SK-N-SH (cell line): ENCODE measurements around the gene PARP9. TPM values are rescaled to one million over a fixed set of nuclear protein-coding genes. Genes with fewer than 3 reads are reported as not detected.

Experiments
- CTCF ChIA-PET: fragments of 300-600, 350-600 bp; formaldehyde crosslinking; extraction: SDS; loops from one replicate; lab custom pipeline; 2021; lab: Yijun Ruan, JAX
- POLR2A ChIA-PET: fragments of 350-600 bp; sonication (Branson Sonifier 250); formaldehyde crosslinking; extraction: SDS; loops from one replicate; lab custom pipeline; 2020; ENCODE audit warnings: antibody characterized with exemption, inconsistent platforms; lab: Yijun Ruan, JAX
- DNase-seq: peaks from one replicate; pipeline ENCODE4 v3.0.0; 2012
- H2AFZ ChIP-seq: fragments of 200-600 bp; sonication (generic); 2 replicates; pipeline ENCODE4 v1.8.1; 2016; ENCODE audit warnings: antibody characterized with exemption, mild to moderate bottlenecking, low read depth
- H3F3A ChIP-seq: fragments of 200-600 bp; sonication (generic); replicated peaks from 2 replicates; pipeline ENCODE3; 2016; ENCODE audit warnings: antibody characterized with exemption, mild to moderate bottlenecking; ENCODE audit not compliant: insufficient read depth
- H3K27ac ChIP-seq, 2 experiments: fragments of 200-500 bp in 1 of 2; fragments of 200-600 bp in 1 of 2; sonication (Bioruptor generic) in 1 of 2; sonication (generic), shearing (Covaris generic) in 1 of 2; 2 replicates each; pipeline versions ENCODE4 v1.5.1 to v1.6.1; 2014 to 2016; ENCODE audit warnings: low read depth in 2 of 2, inconsistent platforms in 1 of 2, low read length in 1 of 2, mild to moderate bottlenecking in 1 of 2, mixed read lengths in 1 of 2
- H3K27me3 ChIP-seq: fragments of 200-600 bp; sonication (generic), shearing (Covaris generic); 2 replicates; pipeline ENCODE4 v1.6.1; 2016; ENCODE audit warnings: mixed run types; ENCODE audit not compliant: insufficient read depth
- H3K36me3 ChIP-seq, 2 experiments: fragments of 200-500 bp in 1 of 2; fragments of 200-600 bp in 1 of 2; sonication (Bioruptor generic) in 1 of 2; sonication (generic) in 1 of 2; replicated peaks in 1 of 2; 2 replicates each; pipeline versions ENCODE3 to v1.5.1; 2014 to 2016; ENCODE audit warnings: low read length in 1 of 2, mild to moderate bottlenecking in 1 of 2; ENCODE audit not compliant: insufficient read depth in 2 of 2, control insufficient read depth in 1 of 2
- H3K4me1 ChIP-seq, 2 experiments: fragments of 200-500 bp in 1 of 2; fragments of 200-600 bp in 1 of 2; sonication (Bioruptor generic) in 1 of 2; sonication (generic), shearing (Covaris generic) in 1 of 2; 2 replicates each; pipeline versions ENCODE4 v1.5.1 to v1.6.1; 2014 to 2016; ENCODE audit warnings: low read depth in 1 of 2, low read length in 1 of 2, mixed run types in 1 of 2; ENCODE audit not compliant: insufficient read depth in 2 of 2, control insufficient read depth in 1 of 2
- H3K4me2 ChIP-seq: fragments of 200-600 bp; sonication (generic), shearing (Covaris generic); 2 replicates; pipeline ENCODE4 v1.6.1; 2017; ENCODE audit warnings: mixed run types
- H3K4me3 ChIP-seq, 2 experiments: fragments of 200-500 bp in 1 of 2; fragments of 200-600 bp in 1 of 2; sonication (Bioruptor generic) in 1 of 2; sonication (generic), shearing (Covaris generic) in 1 of 2; 2 replicates each; pipeline versions ENCODE4 v1.5.1 to v1.8.1; 2014 to 2016; ENCODE audit warnings: low read depth in 2 of 2, inconsistent platforms in 1 of 2, low read length in 1 of 2, mild to moderate bottlenecking in 1 of 2, mixed read lengths in 1 of 2, moderate library complexity in 1 of 2
- H3K79me2 ChIP-seq: fragments of 200-600 bp; sonication (generic); 2 replicates; pipeline ENCODE4 v1.8.1; 2017; ENCODE audit warnings: mild to moderate bottlenecking; ENCODE audit not compliant: insufficient read depth
- H3K9ac ChIP-seq: fragments of 200-600 bp; sonication (generic); 2 replicates; pipeline ENCODE4 v1.6.1; 2017; ENCODE audit warnings: mixed run types
- H3K9me2 ChIP-seq: fragments of 200-600 bp; sonication (generic); 2 replicates; pipeline ENCODE4 v1.6.1; 2017; ENCODE audit warnings: mixed run types
- H3K9me3 ChIP-seq: fragments of 200-600 bp; sonication (generic); 2 replicates; pipeline ENCODE4 v1.6.1; 2017; ENCODE audit warnings: mixed run types, mild to moderate bottlenecking, moderate library complexity
- H4K20me1 ChIP-seq: fragments of 200-600 bp; sonication (generic); 2 replicates; pipeline ENCODE4 v1.6.1; 2017; ENCODE audit warnings: mild to moderate bottlenecking, mixed run types; ENCODE audit not compliant: insufficient read depth
- ELF1 ChIP-seq: IDR thresholded peaks from 2 replicates; pipeline ENCODE4 v1.4.0; 2012
- FOXJ3 ChIP-seq: sonication (generic); formaldehyde crosslinking; IDR thresholded peaks from 2 replicates; pipeline ENCODE4 v1.5.1; 2020; ENCODE audit warnings: mild to moderate bottlenecking, missing genetic modification reagents
- NFIC ChIP-seq: IDR thresholded peaks from 2 replicates; pipeline ENCODE4 v1.4.0; 2012; ENCODE audit warnings: borderline replicate concordance
- PBX3 ChIP-seq: IDR thresholded peaks from 2 replicates; pipeline ENCODE4; 2012
- POLR2AphosphoS5 ChIP-seq: IDR thresholded peaks from 2 replicates; pipeline ENCODE4 v1.6.1; 2012; ENCODE audit warnings: low read depth, low read length
- RAD21 ChIP-seq: IDR thresholded peaks from 2 replicates; pipeline ENCODE4 v1.6.1; 2012; ENCODE audit warnings: mild to moderate bottlenecking, low read length
- RCOR1 ChIP-seq: fragments of 150-350 bp; IDR thresholded peaks from 2 replicates; pipeline ENCODE4 v1.6.1; 2017; ENCODE audit warnings: antibody characterized with exemption, low read length
- REST ChIP-seq: IDR thresholded peaks from 2 replicates; pipeline ENCODE4 v1.6.1; 2012; ENCODE audit warnings: mild to moderate bottlenecking, low read depth, low read length, moderate library complexity
- RXRA ChIP-seq: IDR thresholded peaks from 2 replicates; pipeline ENCODE4 v1.4.0; 2012; ENCODE audit warnings: low read depth, mild to moderate bottlenecking, borderline replicate concordance
- SMC3 ChIP-seq: IDR thresholded peaks from 2 replicates; pipeline ENCODE4 v1.6.1; 2012; ENCODE audit warnings: low read depth, low read length, improper control_type of control experiment
- TAF1 ChIP-seq: IDR thresholded peaks from 2 replicates; pipeline ENCODE4 v1.6.1; 2012; ENCODE audit warnings: low read depth, mild to moderate bottlenecking, low read length, moderate library complexity, borderline replicate concordance
- TEAD4 ChIP-seq: IDR thresholded peaks from 2 replicates; pipeline ENCODE4 v1.4.0; 2012; ENCODE audit warnings: mild to moderate bottlenecking, borderline replicate concordance; ENCODE audit not compliant: insufficient read depth
- USF2 ChIP-seq: fragments of 150-350 bp; IDR thresholded peaks from 2 replicates; pipeline ENCODE4 v1.6.1; 2017; ENCODE audit warnings: antibody characterized with exemption, low read length, low read depth, borderline replicate concordance
- ZBTB33 ChIP-seq: IDR thresholded peaks from 2 replicates; pipeline ENCODE4 v1.4.0; 2012; ENCODE audit warnings: low read depth, borderline replicate concordance
- WGBS: methylation state at CpG from one replicate; pipeline ENCODE4 v1.1.6; 2017; ENCODE audit warnings: low lambda C conversion rate; 5-methylcytosine and 5-hydroxymethylcytosine counted together
- polyA plus RNA-seq, 3 experiments: library from polyadenylated mRNA; depleted of rRNA; stranded (reverse); fragments of >200 nt; gene quantifications; 2 replicates each; pipeline ENCODE4 v1.2.3, GENCODE V29; 2012

The PARP9 gene
- polyA plus RNA-seq, 1 of the 3 experiments (the other 2 are of a cell fraction) = 13.5 TPM

- TF ChIP-seq USF2 = no peak
- TF ChIP-seq TAF1 = no peak
- TF ChIP-seq, all 33 proteins: peak for 5
These were observed 45.9 kb upstream of the PARP9 start (continued) for GRCh38 chr3:122609798-122610559.

GRCh38 chr3:122608916-122609315 is 44.8 kb upstream of the PARP9 start:
- H3K79me2 ChIP-seq = no peaks in the 10 kb centered on the region
- no peak overlapping the region for H3K4me2 ChIP-seq
- WGBS = 89% methylated on average over 1 of the region's 1 CpG
- H3K9me3 ChIP-seq = no peaks in the 10 kb centered on the region
- no peaks in the 10 kb centered on the region for H3K27me3 ChIP-seq
- no peaks in the 10 kb centered on the region for H4K20me1 ChIP-seq
- ChIA-PET CTCF (no interaction called here), POLR2A (no interaction called here)
- H3K36me3 ChIP-seq = no peaks in the 10 kb centered on the region
- H3F3A ChIP-seq = no peaks in the 10 kb centered on the region
- no peaks in the 10 kb centered on the region for H3K4me1 ChIP-seq
- no peak for TF ChIP-seq RXRA
- TF ChIP-seq TAF1 = no peak
- no peak for TF ChIP-seq ZBTB33
- TF ChIP-seq POLR2AphosphoS5 = no peak
- no peak for TF ChIP-seq RCOR1
- TF ChIP-seq NFIC = no peak
- no peak for TF ChIP-seq ELF1
- no peak for TF ChIP-seq TEAD4
- no peak for TF ChIP-seq USF2
- H3K4me3 ChIP-seq = no peak overlapping the region
- DNase-seq = no peak
- H3K9me2 ChIP-seq = no peaks in the 10 kb centered on the region
- no peak overlapping the region for H3K9ac ChIP-seq
- no peak overlapping the region for H3K27ac ChIP-seq
- no peak overlapping the region; the same call in 1 of the 2 replicates for H2AFZ ChIP-seq

- no peaks in the 10 kb centered on the region for H3F3A ChIP-seq
- no peaks in the 10 kb centered on the region for H3K36me3 ChIP-seq
- H3K9me3 ChIP-seq = no peaks in the 10 kb centered on the region
- ChIA-PET POLR2A (no interaction called here), CTCF (no interaction called here)
- no peak overlapping the region for H3K4me2 ChIP-seq
- no peaks in the 10 kb centered on the region for H4K20me1 ChIP-seq
- no peaks in the 10 kb centered on the region for H3K27me3 ChIP-seq
- H3K79me2 ChIP-seq = no peaks in the 10 kb centered on the region
- no peak for DNase-seq
- no peaks in the 10 kb centered on the region for H3K4me1 ChIP-seq
- no peak overlapping the region for H3K9ac ChIP-seq
- H3K4me3 ChIP-seq = no peak overlapping the region
- H3K9me2 ChIP-seq = no peaks in the 10 kb centered on the region
- 64% methylated on average over 4 of the region's 4 CpGs for WGBS
- no peak overlapping the region for H3K27ac ChIP-seq
- H2AFZ ChIP-seq = no peak overlapping the region
- TF ChIP-seq PBX3 = no peak
- no peak for TF ChIP-seq FOXJ3
- no peak for TF ChIP-seq RAD21
- TF ChIP-seq POLR2AphosphoS5 = no peak
- no peak for TF ChIP-seq REST
- no peak for TF ChIP-seq SMC3
- TF ChIP-seq RXRA = no peak
These were observed 42.2 kb upstream of the PARP9 start for GRCh38 chr3:122606330-122606729.
